H1 (cell line): ENCODE measurements around the gene CHRNA9. TPM values are rescaled to one million over a fixed set of nuclear protein-coding genes. Genes with fewer than 3 reads are reported as not detected.

Experiments
- CTCF ChIA-PET: fragments of 300-600 bp; sonication (Branson Sonifier 250); formaldehyde crosslinking; loops from one replicate; lab custom pipeline; 2021; ENCODE audit not compliant: partially characterized antibody; lab: Charles Lee
- POLR2A ChIA-PET: fragments of 300-600 bp; sonication (Branson Sonifier 250); formaldehyde crosslinking; loops from one replicate; lab custom pipeline; 2021; ENCODE audit warnings: inconsistent platforms; ENCODE audit not compliant: partially characterized antibody; lab: Charles Lee
- DNase-seq, 2 experiments: peaks; one replicate each; pipeline versions ENCODE4 v3.0.0 to v3.0.0-alpha.2; 2010 to 2022; ENCODE audit warnings: low spot score in 2 of 2, low read depth in 1 of 2, mixed read lengths in 1 of 2
- FAIRE-seq: peaks from 2 replicates; lab custom pipeline; 2011; peaks lifted over from hg19 to GRCh38; lab: Jason Lieb, UNC
- H2AFZ ChIP-seq: 2 replicates; pipeline ENCODE4 v1.8.1; 2012; ENCODE audit warnings: low read length, inconsistent platforms
- H2AK5ac ChIP-seq: 2 replicates; pipeline ENCODE4 v1.6.1; 2013; ENCODE audit warnings: low read depth, low read length
- H2BK120ac ChIP-seq: replicated peaks from 2 replicates; pipeline ENCODE3; 2013; ENCODE audit warnings: low read depth, low read length, inconsistent platforms
- H2BK12ac ChIP-seq: 2 replicates; pipeline ENCODE4 v1.6.1; 2013; ENCODE audit warnings: low read depth, low read length
- H2BK15ac ChIP-seq: 2 replicates; pipeline ENCODE4 v1.6.1; 2013; ENCODE audit warnings: low read length
- H2BK20ac ChIP-seq: 2 replicates; pipeline ENCODE4 v1.6.1; 2013; ENCODE audit warnings: low read length
- H2BK5ac ChIP-seq: 2 replicates; pipeline ENCODE4 v1.6.1; 2013; ENCODE audit warnings: low read depth, low read length
- H3K14ac ChIP-seq: 2 replicates; pipeline ENCODE4 v1.6.1; 2013; ENCODE audit warnings: inconsistent platforms; ENCODE audit not compliant: insufficient read length
- H3K18ac ChIP-seq: 2 replicates; pipeline ENCODE4 v1.6.1; 2013; ENCODE audit warnings: low read length; ENCODE audit errors: extremely low read depth
- H3K23ac ChIP-seq: 2 replicates; pipeline ENCODE4 v1.6.1; 2013; ENCODE audit warnings: inconsistent platforms; ENCODE audit not compliant: insufficient read length
- H3K23me2 ChIP-seq: 2 replicates; pipeline ENCODE4 v1.6.1; 2013; ENCODE audit warnings: low read depth, low read length
- H3K27ac ChIP-seq: 2 replicates; pipeline ENCODE4 v1.6.1; 2011; ENCODE audit warnings: low read depth, low read length, inconsistent platforms
- H3K27me3 ChIP-seq, 4 experiments: replicated peaks in 1 of 4; 1 replicate in 1 of 4; 2 replicates in 3 of 4; pipeline versions ENCODE4 v1.6.1 to v1.8.1; 2011 to 2013; ENCODE audit warnings: low read length in 3 of 4, mild to moderate bottlenecking in 3 of 4, inconsistent platforms in 2 of 4, mixed read lengths in 2 of 4, moderate library complexity in 1 of 4; ENCODE audit not compliant: control insufficient read depth in 3 of 4, insufficient read depth in 3 of 4; ENCODE audit errors: extremely low read depth in 1 of 4
- H3K36me3 ChIP-seq, 4 experiments: 2 replicates each; pipeline versions ENCODE4 v1.6.1 to v1.8.1; 2011 to 2013; ENCODE audit warnings: mild to moderate bottlenecking in 4 of 4, low read length in 3 of 4, moderate library complexity in 2 of 4, control low read depth in 1 of 4, inconsistent platforms in 1 of 4; ENCODE audit not compliant: insufficient read depth in 4 of 4, control insufficient read depth in 2 of 4
- H3K4ac ChIP-seq: replicated peaks from 2 replicates; pipeline ENCODE3; 2013; ENCODE audit warnings: low read length, low read depth, mixed read lengths, inconsistent platforms; ENCODE audit not compliant: insufficient read length
- H3K4me1 ChIP-seq, 4 experiments: replicated peaks in 1 of 4; 1 replicate in 1 of 4; 2 replicates in 3 of 4; pipeline versions ENCODE4 v1.6.1 to v1.8.1; 2011 to 2013; ENCODE audit warnings: low read length in 3 of 4, inconsistent platforms in 2 of 4, mixed read lengths in 1 of 4; ENCODE audit not compliant: insufficient read depth in 4 of 4, control insufficient read depth in 3 of 4
- H3K4me2 ChIP-seq, 2 experiments: 2 replicates each; pipeline versions ENCODE4 v1.6.1 to v1.8.1; 2011 to 2013; ENCODE audit warnings: low read depth in 2 of 2, low read length in 2 of 2, control low read depth in 1 of 2, inconsistent platforms in 1 of 2, mild to moderate bottlenecking in 1 of 2; ENCODE audit not compliant: insufficient read depth in 1 of 2
- H3K4me3 ChIP-seq, 4 experiments: fragments of 200-600, 300-600 bp in 1 of 4; sonication (generic), shearing (Covaris generic), sonication (Bioruptor Twin) in 1 of 4; 2 replicates each; pipeline versions ENCODE4 v1.5.1 to v1.8.1; 2011 to 2016; ENCODE audit warnings: low read length in 4 of 4, low read depth in 3 of 4, control low read depth in 2 of 4, inconsistent platforms in 2 of 4, mild to moderate bottlenecking in 2 of 4, mixed read lengths in 1 of 4, moderate library complexity in 1 of 4; ENCODE audit not compliant: insufficient read depth in 2 of 4; ENCODE audit errors: extremely low read depth in 1 of 4
- H3K56ac ChIP-seq: replicated peaks from 2 replicates; pipeline ENCODE3; 2013; ENCODE audit warnings: low read depth, mild to moderate bottlenecking, mixed read lengths, low read length, inconsistent platforms; ENCODE audit not compliant: insufficient read length
- H3K79me1 ChIP-seq: 2 replicates; pipeline ENCODE4 v1.6.1; 2013; ENCODE audit warnings: low read depth, low read length, control low read depth
- H3K79me2 ChIP-seq, 2 experiments: 2 replicates each; pipeline versions ENCODE4 v1.6.1 to v1.8.1; 2012 to 2013; ENCODE audit warnings: low read length in 2 of 2, mild to moderate bottlenecking in 2 of 2, inconsistent platforms in 1 of 2; ENCODE audit not compliant: insufficient read depth in 2 of 2, control insufficient read depth in 1 of 2
- H3K9ac ChIP-seq, 4 experiments: replicated peaks in 1 of 4; 1 replicate in 1 of 4; 2 replicates in 3 of 4; pipeline versions ENCODE4 v1.6.1 to v1.8.1; 2011 to 2013; ENCODE audit warnings: low read depth in 3 of 4, low read length in 3 of 4, control low read depth in 2 of 4, mild to moderate bottlenecking in 2 of 4, moderate library complexity in 2 of 4, inconsistent platforms in 1 of 4; ENCODE audit errors: extremely low read depth in 1 of 4
- H3K9me3 ChIP-seq, 2 experiments: 2 replicates each; pipeline versions ENCODE4 v1.6.1 to v1.8.1; 2012 to 2013; ENCODE audit warnings: mild to moderate bottlenecking in 2 of 2, moderate library complexity in 2 of 2, control low read depth in 1 of 2, inconsistent platforms in 1 of 2, low read depth in 1 of 2, low read length in 1 of 2, mixed read lengths in 1 of 2; ENCODE audit not compliant: insufficient read depth in 2 of 2
- H4K20me1 ChIP-seq, 2 experiments: replicated peaks in 1 of 2; 2 replicates each; pipeline versions ENCODE3 to v1.8.1; 2011 to 2013; ENCODE audit warnings: inconsistent platforms in 2 of 2, low read length in 2 of 2, mild to moderate bottlenecking in 1 of 2; ENCODE audit not compliant: insufficient read depth in 2 of 2, control insufficient read depth in 1 of 2
- H4K5ac ChIP-seq: 2 replicates; pipeline ENCODE4 v1.6.1; 2013; ENCODE audit warnings: low read length, low read depth, mixed read lengths, inconsistent platforms; ENCODE audit not compliant: insufficient read length
- H4K8ac ChIP-seq: 2 replicates; pipeline ENCODE4 v1.8.0; 2013; ENCODE audit warnings: mild to moderate bottlenecking, moderate library complexity, low read length, inconsistent platforms; ENCODE audit not compliant: insufficient read depth; ENCODE audit errors: extremely low read depth
- H4K91ac ChIP-seq: replicated peaks from 2 replicates; pipeline ENCODE3; 2013; ENCODE audit warnings: low read length, mixed read lengths, inconsistent platforms; ENCODE audit not compliant: insufficient read length
- CEBPB ChIP-seq: IDR thresholded peaks from 2 replicates; pipeline ENCODE4 v1.6.1; 2012; ENCODE audit warnings: low read depth, low read length
- CTBP2 ChIP-seq: IDR thresholded peaks from 2 replicates; pipeline ENCODE4 v1.7.0; 2011; ENCODE audit warnings: borderline replicate concordance, mild to moderate bottlenecking, moderate library complexity, mixed read lengths, low read length; ENCODE audit not compliant: insufficient read depth, insufficient read length
- JUN ChIP-seq: IDR thresholded peaks from 2 replicates; pipeline ENCODE4 v1.6.1; 2011; ENCODE audit warnings: low read depth, mild to moderate bottlenecking, improper control_type of control experiment, low read length
- JUND ChIP-seq: IDR thresholded peaks from 2 replicates; pipeline ENCODE4 v1.6.1; 2011; ENCODE audit warnings: mild to moderate bottlenecking, improper control_type of control experiment, low read length
- PHF8 ChIP-seq: fragments of 200-600 bp; sonication (generic); conservative IDR thresholded peaks from 2 replicates; pipeline ENCODE4 v1.7.1; 2012; ENCODE audit warnings: low read depth, mild to moderate bottlenecking, inconsistent platforms, low read length, moderate library complexity
- RFX5 ChIP-seq: IDR thresholded peaks from 2 replicates; pipeline ENCODE4 v1.6.1; 2011; ENCODE audit warnings: low read depth, low read length, improper control_type of control experiment, borderline replicate concordance
- RNF2 ChIP-seq: fragments of 200-900, 300-1000 bp; sonication (generic); IDR thresholded peaks from 2 replicates; pipeline ENCODE4 v1.7.1; 2016; ENCODE audit warnings: borderline replicate concordance, low read depth, mild to moderate bottlenecking, antibody characterized with exemption, low read length; ENCODE audit not compliant: poor library complexity, severe bottlenecking; ENCODE audit errors: missing control alignments
- SP1 ChIP-seq: IDR thresholded peaks from 2 replicates; pipeline ENCODE4 v1.6.1; 2011; ENCODE audit warnings: low read depth, low read length
- SRF ChIP-seq: IDR thresholded peaks from 2 replicates; pipeline ENCODE4 v1.6.1; 2011; ENCODE audit warnings: mild to moderate bottlenecking, low read depth, low read length, moderate library complexity
- SUZ12 ChIP-seq: fragments of 200-600 bp; sonication (generic); IDR thresholded peaks from 2 replicates; pipeline ENCODE4 v1.6.1; 2012; ENCODE audit warnings: mild to moderate bottlenecking, inconsistent platforms, low read length, moderate library complexity, mixed read lengths
- TAF7 ChIP-seq: optimal IDR thresholded peaks from 2 replicates; pipeline ENCODE3; 2011; ENCODE audit warnings: low read depth, mild to moderate bottlenecking, inconsistent platforms, low read length, moderate library complexity, borderline replicate concordance
- TBP ChIP-seq: IDR thresholded peaks from 2 replicates; pipeline ENCODE4 v1.6.1; 2011; ENCODE audit warnings: low read depth, low read length, improper control_type of control experiment
- USF2 ChIP-seq: IDR thresholded peaks from 2 replicates; pipeline ENCODE4 v1.6.1; 2011; ENCODE audit warnings: low read length, improper control_type of control experiment
- WGBS, 2 experiments: shearing (Covaris generic) in 1 of 2; methylation state at CpG; one replicate each; pipeline versions ENCODE4 v1.1.6 to v1.1.7; 2013 to 2015; ENCODE audit warnings: low lambda C conversion rate in 2 of 2, mixed read lengths in 2 of 2, inconsistent platforms in 1 of 2, low coverage in 1 of 2, missing lambda C conversion rate in 1 of 2; ENCODE audit not compliant: insufficient replicate concordance in 2 of 2, insufficient coverage in 1 of 2, insufficient read length in 1 of 2; ENCODE audit errors: extremely low coverage in 1 of 2, missing lambda C conversion rate in 1 of 2; 5-methylcytosine and 5-hydroxymethylcytosine counted together
- polyA plus RNA-seq, 7 experiments: library from polyadenylated mRNA; depleted of rRNA in 3 of 7; stranded (reverse) in 5 of 7; unstranded in 2 of 7; fragments of >200 nt in 5 of 7; fragments of 200-250 nt in 2 of 7; gene quantifications; 1 replicate in 5 of 7; 2 replicates in 1 of 7; 4 replicates in 1 of 7; pipeline versions ENCODE4 v1.2.1 to v1.2.3, GENCODE V29; 2011 to 2013; ENCODE audit warnings: missing spikeins in 2 of 7, mixed read lengths in 2 of 7
- total RNA-seq: library from RNA; stranded (reverse); fragmentation: NEBNext Ultra II Directional; extraction: Animal tissue kit (Norgen Biotek cat#: 25700); gene quantifications from 2 replicates; pipeline ENCODE4 v1.2.1, GENCODE V29; 2021

The CHRNA9 gene
- total and polyA plus RNA-seq, 2 of the 8 experiments (the other 6 are each of a cell fraction or from before 2014, with no cell fraction given), result 1.4 to 3.3 TPM

GRCh38 chr4:40299811-40300292 is 35.3 kb upstream of the CHRNA9 start:
- no peak overlapping the region for H2AK5ac ChIP-seq
- CTCF ChIA-PET, result interaction anchor here (1.0 to 1.3 kb wide), 3 partner anchors 8 to 22 kb away, joined by 3 to 5 read pairs (median 4); no protein-coding TSS in a partner anchor
- H3K27me3 ChIP-seq, result no peaks in the 10 kb centered on the region
- no peaks in the 10 kb centered on the region for H3K36me3 ChIP-seq
- H4K8ac ChIP-seq, result no peak overlapping the region
- H4K5ac ChIP-seq, result no peak overlapping the region
- no peaks in the 10 kb centered on the region for H4K20me1 ChIP-seq
- no peak overlapping the region for H3K14ac ChIP-seq
- H3K4ac ChIP-seq, result no peak overlapping the region
- no peak overlapping the region for H3K9ac ChIP-seq
- no peak overlapping the region for H2BK120ac ChIP-seq
- H3K27ac ChIP-seq, result no peak overlapping the region
- no peak overlapping the region for H3K4me2 ChIP-seq
- no peak overlapping the region for H3K18ac ChIP-seq
- no peak overlapping the region for H2BK20ac ChIP-seq
- H3K4me1 ChIP-seq, result peaks cover 0 to 5% (median 1%) of the 10 kb centered on the region in 4 experiments; a peak in 2 of 7 replicates
- no peak for FAIRE-seq
- no peak overlapping the region for H2AFZ ChIP-seq
- no peak overlapping the region for H2BK12ac ChIP-seq
- peaks cover 9 to 11% of the 10 kb centered on the region in 2 experiments for H3K9me3 ChIP-seq
- no peak for DNase-seq
- no peak overlapping the region for H4K91ac ChIP-seq
- POLR2A ChIA-PET, result no interaction called here
- no peak overlapping the region for H3K23ac ChIP-seq
- H3K79me2 ChIP-seq, result no peaks in the 10 kb centered on the region
- H3K56ac ChIP-seq, result no peak overlapping the region
- H2BK5ac ChIP-seq, result no peak overlapping the region
- H3K79me1 ChIP-seq, result no peaks in the 10 kb centered on the region
- 66% methylated on average over 3 of the region's 3 CpGs; no CpG with 5 or more reads in 1 of the 2 experiments for WGBS, 2 experiments
- H3K23me2 ChIP-seq, result peaks cover 8% of the 10 kb centered on the region; the same call in 1 of the 2 replicates
- H2BK15ac ChIP-seq, result no peak overlapping the region; the same call in 1 of the 2 replicates
- no peak overlapping the region for H3K4me3 ChIP-seq
- no peak for TF ChIP-seq CEBPB
- no peak for TF ChIP-seq RNF2
- TF ChIP-seq RFX5, result no peak
- TF ChIP-seq TBP, result no peak
- no peak for TF ChIP-seq CTBP2
- no peak for TF ChIP-seq SRF
- no peak for TF ChIP-seq JUND
- no peak for TF ChIP-seq SUZ12
- no peak for TF ChIP-seq PHF8
- TF ChIP-seq JUN, result no peak
- TF ChIP-seq TAF7, result no peak
- TF ChIP-seq USF2, result no peak
- no peak for TF ChIP-seq SP1
